ENCODE data around the gene MMP14.

GRCh38 chr14:22820731-22821130 is 15.7 kb upstream of the MMP14 start:
- no peak for TF ChIP-seq CTCF (IDR thresholded peaks at IDR 0.05; ENCODE audit: low read length)
- TF ChIP-seq EZH2 (optimal IDR thresholded peaks at IDR 0.05; ENCODE audit: low read depth, low read length) = no peak
- TF ChIP-seq EZH2phosphoT487 (IDR thresholded peaks at IDR 0.05; ENCODE audit: low read length) = no peak

Data from MM.1S (cell line).